NCI-H446 (cell line): ENCODE results near the gene RFX3.

Experiments used
- DNase-seq, 2 experiments: peaks; one replicate each; lab custom pipeline; 2025; lab: John Stamatoyannopoulos, UW

RFX3 gene

GRCh38 chr9:3475300-3476020, 50.3 kb downstream of the RFX3 start:
- DNase-seq, result no peak

DNA sequence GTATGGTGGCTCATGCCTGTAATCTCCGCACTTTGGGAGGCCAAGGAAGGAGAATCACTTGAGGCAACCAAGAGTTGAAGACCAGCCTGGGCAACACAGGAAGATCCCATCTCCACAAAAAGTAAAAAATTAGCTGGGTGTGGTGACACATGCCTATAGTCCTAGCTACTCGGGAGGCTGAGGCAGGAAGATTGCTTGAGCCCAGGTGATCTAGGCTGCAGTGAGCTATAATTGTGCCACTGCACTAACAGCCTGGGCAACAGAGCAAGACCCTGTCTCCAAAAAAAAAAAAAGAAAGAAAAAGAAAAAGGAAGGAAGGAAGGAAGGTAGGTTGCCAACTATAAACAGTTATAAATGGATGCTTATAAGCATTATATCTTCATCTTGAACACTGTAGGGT, 51.0 kb downstream of the RFX3 start:
- no peak for DNase-seq

DNA sequence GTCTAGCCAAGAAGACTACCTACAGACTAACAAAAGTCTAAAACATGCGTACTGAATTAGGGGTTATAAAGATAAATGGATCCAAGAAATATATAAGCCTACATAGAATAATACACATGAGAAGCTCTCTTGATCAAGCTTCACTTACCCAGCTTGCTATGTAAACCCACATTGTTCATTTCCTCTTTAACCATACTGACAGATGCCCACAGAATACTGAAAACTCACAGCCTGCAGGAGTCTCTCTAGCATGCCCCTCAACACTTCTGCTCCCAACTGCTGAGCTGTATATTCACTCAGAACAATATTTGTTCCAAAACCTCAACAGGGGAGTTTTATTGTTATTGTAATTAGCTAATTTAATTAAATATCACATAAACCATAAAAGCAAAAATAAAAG, 52.4 kb downstream of the RFX3 start:
- peak; percentile 25 to 33 for DNase-seq

DNA sequence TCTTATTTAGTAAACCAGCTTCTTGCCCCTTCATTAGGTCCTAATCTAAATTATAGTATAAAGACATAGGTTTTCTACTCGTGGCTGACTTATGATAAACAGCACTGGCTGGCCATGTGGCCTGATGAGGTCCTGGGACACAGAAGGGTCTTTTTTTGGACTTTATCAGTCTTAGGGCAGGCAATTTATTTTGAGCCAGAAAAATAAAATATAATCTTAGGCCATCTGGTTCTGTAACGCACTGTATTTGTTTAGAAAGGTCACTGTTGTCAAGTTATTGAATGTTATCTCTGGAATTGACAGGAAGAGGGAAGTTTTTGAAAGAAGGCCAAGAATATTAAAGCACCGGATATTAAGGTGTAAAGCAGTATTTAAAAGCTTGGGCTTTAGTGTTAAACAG, 53.9 kb downstream of the RFX3 start:
- DNase-seq, result no peak

DNA sequence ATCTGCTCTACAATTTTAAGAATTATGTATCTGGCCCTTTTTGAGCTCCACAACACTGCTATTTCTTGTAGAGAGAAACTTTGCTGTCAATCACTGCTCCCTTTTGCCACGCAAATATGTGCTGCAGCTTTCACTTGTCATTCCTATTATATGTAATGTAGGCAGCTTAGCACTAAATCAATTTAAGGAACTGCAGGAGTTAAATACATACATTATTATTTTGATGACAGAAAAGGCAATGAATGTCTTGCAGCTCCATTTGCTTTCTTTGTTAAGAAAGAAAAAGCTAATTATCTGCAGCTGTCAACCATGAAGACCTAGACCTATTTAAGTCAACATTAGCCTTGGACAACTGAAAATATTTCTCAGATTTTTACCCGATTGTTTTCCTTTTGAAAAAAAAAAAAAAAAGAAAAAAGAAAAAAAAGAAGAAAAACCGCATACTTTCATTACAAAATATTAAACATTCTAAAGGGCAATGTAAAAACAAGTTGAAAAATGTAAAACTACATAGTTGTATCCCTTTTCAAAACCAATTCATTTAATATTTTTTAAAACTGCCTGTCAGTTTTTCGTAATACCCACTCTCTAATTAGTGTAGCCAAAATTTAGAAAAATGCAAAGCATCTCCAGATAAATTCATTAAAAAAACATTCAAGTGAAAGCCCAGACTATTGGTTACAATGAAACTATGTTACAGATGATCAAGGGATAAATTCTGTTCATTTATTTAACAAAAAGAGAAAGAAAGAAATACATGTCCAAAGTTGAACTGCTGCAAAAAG, 57.2 kb downstream of the RFX3 start:
- DNase-seq, result peak in 1 of 2 experiments; percentile 47

DNA sequence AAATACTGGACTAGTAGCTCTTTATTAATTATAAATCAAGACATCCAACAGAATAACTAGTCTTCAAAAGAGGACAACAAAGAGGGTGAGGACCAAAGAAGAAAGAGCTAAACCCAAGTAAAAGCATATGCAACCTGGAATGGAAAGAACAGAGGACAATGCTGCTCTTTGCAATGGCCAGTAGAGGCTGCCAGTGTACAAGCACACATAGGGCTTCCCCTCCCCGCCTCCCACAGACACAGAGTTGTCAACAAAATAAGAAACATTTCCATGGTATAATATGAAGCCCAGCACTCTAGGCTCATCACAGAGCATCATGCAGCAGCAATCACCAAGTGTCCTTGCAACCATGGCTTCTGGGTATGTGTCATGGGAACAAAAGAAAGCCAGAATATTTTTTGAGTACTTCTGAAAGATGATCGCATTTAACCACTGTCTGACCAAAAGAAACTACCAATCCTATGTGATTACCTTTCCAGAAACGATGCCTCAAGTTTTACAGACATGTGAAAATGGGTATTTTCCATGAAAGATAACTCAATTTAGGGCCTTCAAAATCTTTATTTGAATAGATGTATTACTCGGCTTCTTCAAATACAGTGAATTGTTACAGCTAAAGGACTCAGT, 58.1 kb downstream of the RFX3 start:
- DNase-seq, result peak; percentile 88 to 93

DNA sequence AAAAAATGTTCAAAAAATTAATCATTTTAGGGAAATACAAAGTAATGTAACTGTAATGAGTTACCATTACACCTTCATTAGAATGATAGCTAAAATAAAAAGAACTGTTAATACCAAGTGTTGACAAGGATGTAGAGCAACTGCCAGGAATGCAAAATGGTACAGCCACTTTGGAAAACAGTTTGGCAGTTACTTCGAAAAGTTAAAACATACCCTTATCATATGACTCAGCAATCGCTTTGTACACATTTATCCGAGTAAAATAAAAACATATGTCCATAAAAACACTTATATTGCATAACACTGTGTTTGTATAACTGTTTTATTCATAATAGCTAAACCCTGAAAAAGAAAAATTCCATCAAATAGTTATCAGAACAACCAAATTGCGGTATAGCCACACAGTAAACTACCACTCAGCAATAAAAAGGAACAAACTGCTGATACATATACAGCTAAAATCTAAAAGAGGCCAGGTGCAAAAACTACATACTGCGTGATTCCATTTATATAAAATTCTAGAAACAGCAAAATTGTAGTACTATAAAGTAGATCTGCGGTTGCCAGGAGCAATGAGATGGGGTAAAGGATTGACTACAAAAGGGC, 61.7 kb downstream of the RFX3 start:
- no peak for DNase-seq

DNA sequence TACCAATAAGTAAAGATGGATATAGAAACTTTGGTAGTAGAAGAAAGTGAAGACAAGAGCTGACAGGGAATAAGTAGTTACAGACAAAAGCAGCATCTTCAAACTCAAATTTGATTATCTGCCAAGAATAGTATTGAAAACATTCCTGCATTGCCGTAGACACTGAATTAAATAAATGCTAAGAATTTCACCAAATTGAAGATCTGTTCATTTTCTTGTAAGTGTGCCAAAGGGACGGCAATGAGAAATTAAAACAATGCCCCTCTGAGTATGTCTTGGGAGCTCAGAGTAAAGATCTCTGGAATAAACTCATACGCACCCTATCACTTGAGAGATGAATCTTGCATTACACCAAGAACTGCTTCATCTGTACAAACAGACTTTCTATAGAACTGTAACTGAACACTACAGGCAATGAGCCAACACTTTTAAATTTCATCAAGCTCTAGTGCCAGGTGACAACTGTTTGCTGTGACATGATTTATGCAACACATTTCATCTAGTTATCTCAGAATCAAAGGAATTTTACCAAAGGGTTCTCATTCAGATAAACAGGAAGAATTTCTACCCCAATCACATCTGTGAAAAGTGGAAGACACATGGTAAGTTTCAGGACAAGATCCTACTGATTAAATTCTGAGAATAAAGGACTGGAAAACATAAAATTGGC, 66.9 kb downstream of the RFX3 start:
- peak; percentile 87 to 94 for DNase-seq

GRCh38 chr9:3457175-3457574, 68.6 kb downstream of the RFX3 start:
- DNase-seq, result no peak

DNA sequence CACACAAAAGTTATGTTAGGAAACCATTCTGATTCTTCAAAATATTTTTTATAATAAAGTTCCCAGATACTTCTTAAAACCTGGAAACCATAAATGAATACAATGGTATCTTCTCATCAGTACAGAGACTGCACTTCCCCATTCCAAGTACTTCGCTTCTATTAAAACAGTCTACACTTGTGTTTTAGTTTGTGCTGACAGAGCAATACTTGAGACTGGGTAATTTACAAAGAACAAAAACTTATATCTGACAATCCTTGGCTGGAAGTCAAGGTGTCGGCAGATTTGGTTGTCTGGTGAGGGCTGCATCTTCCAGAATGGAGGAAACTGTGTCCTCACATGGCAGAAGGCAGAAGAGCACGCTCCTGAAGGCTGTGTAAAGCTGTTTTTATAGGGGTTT, 70.1 kb downstream of the RFX3 start:
- DNase-seq, result no peak

- no peak for DNase-seq
Measured at GRCh38 chr9:3455094-3455493, 70.7 kb downstream of the RFX3 start.

GRCh38 chr9:3451956-3452355, 73.8 kb downstream of the RFX3 start:
- no peak for DNase-seq

GRCh38 chr9:3447788-3448187, 78.0 kb downstream of the RFX3 start:
- DNase-seq, result no peak

DNA sequence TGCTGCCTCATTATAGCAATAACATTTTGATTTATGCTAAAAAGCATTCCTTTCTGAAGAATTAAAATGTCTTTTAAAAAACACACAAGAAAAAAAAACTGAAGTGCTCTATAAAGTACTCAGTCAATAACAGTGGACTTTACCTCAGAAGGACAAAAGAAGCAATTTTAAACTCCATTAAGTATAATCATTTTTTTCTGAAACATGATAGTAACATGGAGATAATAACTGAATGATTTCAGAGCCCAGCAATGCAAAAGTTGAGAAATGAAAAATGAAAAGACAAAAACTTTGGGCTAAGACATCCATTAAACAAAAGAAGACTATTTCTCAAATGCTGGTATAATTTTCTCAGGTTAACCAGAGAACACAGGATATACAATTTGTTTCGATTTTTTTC, 78.7 kb downstream of the RFX3 start:
- DNase-seq, result no peak

- DNase-seq, result no peak
Measured at GRCh38 chr9:3446313-3446712, 79.5 kb downstream of the RFX3 start.

- DNase-seq, result no peak
Measured at GRCh38 chr9:3444016-3444415, 81.8 kb downstream of the RFX3 start.

- peak; percentile 39 to 72 for DNase-seq
Measured at GRCh38 chr9:3441197-3441816, 84.5 kb downstream of the RFX3 start.

DNA sequence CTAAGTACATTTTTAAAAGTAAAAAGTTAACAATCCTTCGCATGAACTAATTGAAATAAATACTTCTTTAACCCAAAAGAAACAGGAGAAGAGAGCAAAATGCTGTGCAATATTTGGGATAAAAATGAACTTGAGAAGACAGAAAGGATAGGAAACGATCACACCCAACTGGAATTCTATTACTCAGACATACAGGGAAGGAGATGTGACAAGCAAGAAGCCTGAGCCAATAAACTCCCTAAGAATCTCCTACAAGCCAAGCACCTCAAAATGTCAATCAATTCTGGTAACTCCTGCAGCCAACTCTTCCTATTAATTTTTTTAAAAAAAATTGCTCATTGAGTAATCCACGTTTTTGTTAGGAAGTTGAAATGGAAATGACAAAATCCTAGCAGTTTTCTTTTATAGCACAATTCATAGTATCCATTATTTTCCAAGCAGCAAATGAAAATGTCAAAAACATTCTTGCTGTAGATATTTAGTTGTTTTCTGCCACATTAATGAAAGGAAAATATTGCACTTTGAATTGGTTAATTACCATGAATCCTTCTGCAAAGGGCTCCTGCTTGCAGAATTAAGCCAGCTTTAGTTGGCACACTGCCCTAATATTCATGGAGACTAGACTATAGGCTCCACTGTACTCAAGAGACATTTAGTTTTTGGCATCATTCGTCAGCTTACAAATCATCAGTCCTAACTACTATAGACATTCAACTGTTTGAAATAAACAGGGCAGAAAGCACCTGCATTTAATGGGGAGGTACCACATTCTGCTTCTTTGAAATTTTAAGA, 89.0 kb downstream of the RFX3 start:
- peak; percentile 98 to 99 for DNase-seq

DNA sequence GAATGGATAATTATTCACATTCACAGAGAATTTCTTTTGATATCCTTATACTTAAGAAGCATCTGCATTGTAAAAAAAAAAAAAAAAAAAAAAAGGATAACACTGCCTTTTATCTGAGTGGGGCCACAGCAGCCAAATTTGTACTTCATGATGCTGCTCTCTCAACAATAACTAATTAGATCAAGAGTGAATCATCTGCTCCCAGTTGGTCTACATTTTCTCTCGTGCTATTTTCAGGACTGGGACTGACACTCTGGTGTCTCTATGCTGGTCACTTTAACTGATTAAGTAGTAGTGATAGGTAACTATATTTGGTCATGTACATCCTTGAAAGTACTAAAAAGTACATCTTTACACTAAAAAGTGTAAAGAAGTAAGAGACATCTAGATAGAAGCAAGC, 90.1 kb downstream of the RFX3 start:
- DNase-seq, result peak; percentile 61 to 79

DNA sequence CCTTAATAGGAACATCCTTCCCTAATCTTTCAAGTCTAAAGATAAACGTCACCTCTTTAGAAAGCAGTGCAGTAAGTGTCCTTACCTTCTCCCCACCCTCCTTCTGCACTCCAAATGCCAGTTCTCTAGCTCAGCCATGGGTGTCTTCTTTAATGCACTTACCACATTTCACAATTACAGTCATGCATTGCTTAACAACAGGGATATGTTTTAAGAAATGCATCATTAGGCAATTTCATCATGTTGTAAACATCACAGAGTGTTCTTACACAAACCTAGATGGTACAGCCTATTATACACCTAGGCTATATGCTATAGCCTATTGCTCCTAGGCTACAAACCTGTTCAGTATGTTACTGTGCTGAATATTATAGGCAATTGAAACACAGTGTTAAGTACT, 91.2 kb downstream of the RFX3 start:
- DNase-seq, result no peak

DNA sequence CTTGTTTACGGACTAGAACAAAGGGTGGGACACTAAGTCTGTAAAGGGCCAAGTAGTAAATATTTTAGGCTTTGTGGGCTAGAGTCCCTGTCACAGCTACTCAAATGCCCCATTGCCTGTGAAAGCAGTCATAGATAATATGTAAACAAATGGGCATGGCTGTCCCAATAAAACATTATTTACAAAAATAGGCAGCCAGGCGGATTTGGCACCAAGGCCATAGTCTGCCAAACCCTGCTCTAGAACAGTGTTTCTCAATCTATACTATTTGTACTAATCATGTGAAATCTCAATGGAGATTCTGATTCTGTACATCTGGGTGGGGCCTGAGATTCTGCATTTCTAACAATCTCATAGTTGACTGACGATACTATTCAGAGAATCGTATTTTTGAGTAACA, 92.0 kb downstream of the RFX3 start:
- DNase-seq, result no peak
